Putamen (tissue), 1 donor: ENCODE data around the gene SEC14L1.

ENCODE experiments used
- DNase-seq: peaks from one replicate; pipeline ENCODE4 v3.0.0-alpha.2; 2016; ENCODE audit warnings: low spot score

SEC14L1 gene

GRCh38 chr17:77163001-77163400, 22.2 kb downstream of the SEC14L1 start:
- no peak for DNase-seq

- no peak for DNase-seq
These were observed 22.9 kb downstream of the SEC14L1 start for GRCh38 chr17:77163511-77164280.

- DNase-seq = no peak
These were observed 23.8 kb downstream of the SEC14L1 start for GRCh38 chr17:77164483-77165091.

- no peak for DNase-seq
These were observed 24.8 kb downstream of the SEC14L1 start for GRCh38 chr17:77165577-77165976.

- DNase-seq = no peak
These were observed 26.9 kb downstream of the SEC14L1 start for GRCh38 chr17:77167472-77168306.

DNA sequence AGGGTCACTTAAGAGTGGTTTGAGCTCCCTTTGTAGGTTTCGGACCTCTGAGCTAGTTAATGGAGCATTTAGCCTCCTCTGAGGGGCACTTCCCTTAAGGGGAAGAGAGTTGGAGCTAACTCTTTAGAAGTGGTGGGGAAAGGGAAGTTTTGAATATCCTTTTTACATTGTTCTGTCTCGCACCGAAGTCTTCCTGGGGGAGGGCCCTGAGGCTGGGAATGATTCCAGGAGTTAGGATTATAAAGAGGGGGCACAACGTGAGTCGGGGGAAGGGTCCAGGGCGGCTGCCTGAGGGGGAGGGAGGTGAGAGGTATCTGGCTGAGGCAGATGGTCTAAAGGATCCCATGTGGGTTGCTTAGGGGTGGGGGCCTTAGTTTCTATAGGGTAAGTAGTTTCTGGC, 32.3 kb downstream of the SEC14L1 start:
- DNase-seq = no peak

DNA sequence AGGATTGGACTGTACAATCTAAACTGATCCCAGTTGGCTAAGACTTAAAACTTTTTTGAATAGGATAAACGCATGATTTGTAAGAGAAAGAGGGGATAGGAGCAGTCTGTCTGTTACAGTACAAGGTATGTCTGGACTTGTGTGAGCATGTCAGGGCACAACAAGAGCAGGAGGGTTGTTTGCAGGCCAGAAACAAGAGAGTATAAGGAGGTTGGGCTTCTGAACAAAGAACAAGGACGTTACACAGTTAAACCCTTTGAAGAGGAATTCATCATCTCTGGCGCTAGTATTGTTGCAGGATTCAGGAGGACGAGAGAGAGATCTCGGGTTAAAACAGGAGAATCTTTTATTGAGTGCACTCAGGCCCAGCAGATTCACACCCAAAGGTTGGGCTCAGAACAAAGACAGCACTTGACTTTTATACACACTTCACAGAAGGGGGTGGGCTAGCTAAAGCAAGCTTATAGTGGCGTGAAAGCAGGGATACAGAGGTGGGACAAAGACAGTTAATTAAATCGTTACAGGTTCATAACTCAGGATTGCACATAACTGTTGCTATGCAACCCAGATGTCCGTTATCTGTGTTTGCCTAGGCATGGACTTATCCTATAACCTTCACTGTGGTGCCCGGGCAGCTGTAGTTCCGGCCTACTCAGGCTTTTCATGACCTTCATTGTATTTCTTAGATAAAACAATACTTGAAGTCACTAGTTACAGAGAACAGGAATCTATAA, 34.3 kb downstream of the SEC14L1 start:
- DNase-seq = no peak

- no peak for DNase-seq
These were observed 36.4 kb downstream of the SEC14L1 start for GRCh38 chr17:77177002-77177741.

DNA sequence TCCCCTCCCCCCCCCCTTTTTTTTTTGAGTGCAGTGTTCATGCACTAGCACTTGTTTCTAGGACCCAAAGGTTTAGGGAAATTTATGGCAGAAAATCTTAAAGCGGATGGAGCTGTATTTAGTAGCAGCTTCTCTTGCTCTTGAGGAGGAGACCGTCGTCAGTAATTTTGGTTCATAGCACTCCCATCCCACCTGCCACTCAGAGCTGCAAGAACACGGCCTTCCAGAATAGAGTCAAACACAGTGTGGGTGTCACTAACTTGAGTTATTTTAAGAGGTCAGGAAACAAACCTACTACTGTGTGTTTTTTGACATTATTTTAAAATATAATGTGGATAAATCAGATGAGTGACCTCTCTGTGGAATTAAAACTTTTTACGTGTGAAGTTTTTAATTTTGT, 37.3 kb downstream of the SEC14L1 start:
- peak; percentile 81 for DNase-seq

- DNase-seq = no peak
These were observed 37.8 kb downstream of the SEC14L1 start for GRCh38 chr17:77178563-77178962.

DNA sequence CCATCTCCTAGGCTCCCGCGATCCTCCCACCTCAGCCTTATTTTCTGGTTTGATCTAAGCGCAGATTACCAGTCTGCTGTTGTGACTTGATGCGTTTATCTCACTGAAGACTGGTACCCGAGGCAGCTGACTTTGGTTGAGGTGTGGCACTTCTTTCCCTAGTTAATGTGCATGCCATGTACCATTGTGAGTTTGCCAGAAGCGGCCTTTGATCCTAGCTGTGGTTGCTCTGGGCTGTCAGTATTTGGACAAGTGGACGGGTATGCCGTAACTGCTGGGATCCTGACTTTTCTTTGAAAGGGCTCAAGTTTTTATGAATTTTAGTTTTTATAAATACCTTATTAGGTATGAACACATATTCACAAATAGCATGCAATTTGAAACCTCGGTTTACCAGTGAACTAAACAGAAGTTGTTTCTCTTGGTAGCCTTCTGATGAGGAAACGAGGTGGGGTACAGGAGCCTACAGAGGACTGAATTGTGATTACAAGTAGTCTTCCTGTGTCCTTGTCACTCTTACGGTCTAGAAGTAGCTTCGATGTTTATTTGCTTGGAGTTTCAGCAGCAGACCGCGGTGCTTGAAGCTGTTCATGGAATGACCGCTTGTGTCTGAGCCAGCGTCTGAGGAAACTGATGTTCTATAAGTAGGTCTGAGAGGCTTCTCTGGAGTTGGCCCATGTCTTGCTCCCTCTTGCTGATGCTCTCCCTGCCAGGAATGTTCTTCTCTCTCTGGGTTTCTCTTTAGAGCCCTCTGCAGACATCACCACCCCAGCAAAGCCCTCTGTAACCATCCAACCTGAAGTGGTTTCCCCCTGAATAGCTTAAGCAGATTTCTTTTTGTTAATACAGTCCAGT, 40.0 kb downstream of the SEC14L1 start:
- no peak for DNase-seq

DNA sequence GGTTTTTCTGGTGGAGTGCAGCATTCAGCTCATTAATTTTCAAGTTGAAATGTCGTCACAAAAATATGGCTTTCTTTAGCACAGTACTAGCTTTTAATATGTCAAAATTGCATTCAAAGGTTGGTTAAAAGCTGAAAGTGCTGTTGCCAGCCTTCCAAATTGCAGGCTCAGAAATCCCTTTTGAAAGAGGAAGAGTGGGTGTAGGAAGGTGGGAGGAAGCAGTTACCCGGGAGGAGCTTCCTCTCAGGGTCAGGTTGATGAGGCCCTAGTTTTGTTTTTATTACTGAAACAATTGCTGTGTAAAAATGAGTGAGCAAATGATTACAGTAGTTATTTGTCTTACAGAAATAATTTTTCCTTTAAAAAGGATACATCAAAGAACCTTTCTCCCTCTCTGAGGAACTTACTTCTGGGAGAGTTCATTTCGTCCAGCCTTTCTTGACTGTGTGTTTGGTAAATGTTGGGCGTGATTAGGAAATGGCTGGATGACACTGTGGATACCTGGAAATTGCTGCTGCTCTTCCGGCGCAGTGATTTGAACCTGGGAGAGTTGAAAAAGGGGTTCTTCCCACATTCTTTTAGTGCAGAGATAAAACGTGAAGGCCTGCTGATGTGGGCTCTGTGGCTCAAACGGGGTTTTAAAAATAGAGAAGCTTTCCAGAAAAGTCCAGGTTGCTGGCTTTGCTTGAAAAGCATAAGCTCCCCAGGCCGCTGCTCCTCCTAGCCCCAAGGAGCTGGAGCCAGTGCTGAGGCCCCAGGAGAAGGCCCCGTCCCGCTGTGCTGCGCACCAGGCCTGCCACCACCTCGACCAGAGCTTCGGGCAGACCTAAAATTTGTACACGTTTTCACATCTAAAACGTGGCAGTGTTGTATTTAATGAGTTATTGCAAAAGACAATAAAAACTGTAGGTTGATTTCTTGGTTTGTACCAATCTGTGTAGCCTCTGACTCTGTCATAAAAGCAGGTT, 41.7 kb downstream of the SEC14L1 start:
- DNase-seq = peak; percentile 80

DNA sequence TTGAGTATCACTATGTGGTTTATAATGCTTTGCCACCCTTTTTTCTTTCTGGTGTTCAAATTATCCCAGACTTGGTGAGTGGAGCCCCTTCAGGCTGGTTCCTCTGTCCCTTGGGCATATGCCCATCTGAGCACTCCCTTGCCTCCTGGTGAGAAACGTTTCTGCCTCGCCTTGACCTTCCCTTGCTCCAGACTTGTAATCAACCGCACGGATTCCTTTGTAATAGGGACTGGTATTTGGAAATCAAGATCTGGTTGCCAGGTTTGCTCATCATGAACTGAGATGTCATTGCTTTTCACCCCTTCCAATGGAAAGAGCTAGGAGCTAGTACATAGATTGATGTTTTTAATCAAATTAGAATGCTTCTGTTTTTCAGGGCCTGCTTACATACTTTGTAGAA, 43.7 kb downstream of the SEC14L1 start:
- DNase-seq = no peak

DNA sequence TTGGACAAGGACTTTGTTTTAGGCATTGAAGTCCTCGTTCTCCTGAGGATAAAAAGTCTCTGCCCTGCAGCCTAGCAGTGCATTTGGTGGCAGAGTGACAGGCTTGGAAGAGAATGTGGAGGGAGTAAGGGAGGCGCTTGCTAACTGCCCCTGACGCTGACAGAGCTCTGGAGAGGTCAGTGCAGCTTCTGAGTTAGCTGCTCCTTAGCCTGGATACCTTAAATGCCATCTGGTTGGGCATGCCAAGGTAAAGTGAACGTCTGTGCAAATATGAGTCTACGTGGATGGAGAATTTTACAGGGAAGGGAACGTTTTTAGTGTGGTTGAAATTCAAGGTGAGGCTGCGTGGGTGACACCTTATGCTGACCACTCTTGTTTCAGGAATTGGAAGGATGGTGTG, 44.4 kb downstream of the SEC14L1 start:
- no peak for DNase-seq

DNA sequence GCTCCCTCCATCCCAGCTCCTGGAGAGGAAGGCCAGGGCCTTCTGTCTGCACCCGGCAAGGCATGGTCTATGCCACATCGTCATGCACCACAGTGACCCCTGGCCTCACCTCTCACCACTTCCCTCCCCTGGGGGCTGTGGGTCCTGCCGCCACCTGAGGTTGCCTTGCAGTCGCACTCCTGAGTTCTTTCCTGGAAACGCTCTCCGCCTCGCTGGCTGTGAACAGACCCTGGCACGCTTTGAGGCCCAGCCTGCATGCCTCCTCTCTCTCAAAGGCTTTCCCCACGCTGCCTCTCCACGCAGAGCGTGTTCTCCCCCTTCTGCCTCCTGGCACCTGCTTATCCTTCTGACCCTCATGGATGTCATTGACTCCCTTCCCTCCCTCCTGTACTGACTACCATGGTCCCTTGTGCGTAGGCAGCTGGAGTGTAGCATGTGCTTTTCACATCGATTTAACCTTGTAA, 45.4 kb downstream of the SEC14L1 start:
- no peak for DNase-seq

GRCh38 chr17:77188084-77189066, 47.6 kb downstream of the SEC14L1 start:
- no peak for DNase-seq

- no peak for DNase-seq
These were observed 48.4 kb downstream of the SEC14L1 start for GRCh38 chr17:77189148-77189547.

DNA sequence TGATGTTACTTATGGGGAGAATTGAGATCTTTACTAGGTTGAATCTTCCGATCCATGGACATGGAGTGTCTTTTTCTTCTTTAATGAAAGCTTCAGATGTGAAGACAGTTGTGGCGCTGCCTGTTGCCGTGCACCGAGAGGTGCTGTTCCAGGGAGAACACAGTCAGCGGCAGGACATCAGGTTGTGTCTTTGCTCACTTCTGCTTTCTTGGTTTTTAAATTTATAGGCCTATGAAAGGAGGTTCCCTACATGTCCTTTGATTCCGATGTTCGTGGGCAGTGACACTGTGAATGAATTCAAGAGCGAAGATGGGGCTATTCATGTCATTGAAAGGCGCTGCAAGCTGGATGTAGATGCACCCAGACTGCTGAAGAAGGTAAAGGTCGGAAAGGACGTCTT, 49.8 kb downstream of the SEC14L1 start:
- no peak for DNase-seq
